HG03460 (cell line): ENCODE measurements around the gene C19orf81.

Source experiments
- ATAC-seq: cut with Tn5 transposase; IDR thresholded peaks from one replicate; pipeline ENCODE4 v1.9.1; 2021; ENCODE audit not compliant: unreplicated experiment

C19orf81 gene

DNA sequence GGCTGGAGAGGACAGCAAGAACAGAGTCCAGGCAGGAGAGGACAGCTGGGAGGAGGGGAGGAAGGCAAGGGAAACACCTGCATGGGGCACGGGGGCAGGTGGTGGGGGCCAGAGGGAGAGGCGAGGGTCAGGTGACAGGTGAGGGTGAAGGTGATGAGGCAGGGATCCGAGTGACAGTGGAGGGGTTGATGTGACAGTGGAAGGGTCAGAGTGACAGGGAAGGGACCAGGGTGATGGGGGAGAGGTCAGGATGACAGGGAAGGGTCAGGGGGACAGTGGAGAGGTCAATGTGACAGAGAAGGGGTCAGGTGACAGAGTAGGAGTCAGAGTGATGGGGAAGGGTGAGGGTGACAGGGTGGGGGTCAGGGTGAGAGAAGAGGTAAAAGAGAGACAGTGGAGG lies 29.1 kb downstream of the C19orf81 start:
- no peak for ATAC-seq

DNA sequence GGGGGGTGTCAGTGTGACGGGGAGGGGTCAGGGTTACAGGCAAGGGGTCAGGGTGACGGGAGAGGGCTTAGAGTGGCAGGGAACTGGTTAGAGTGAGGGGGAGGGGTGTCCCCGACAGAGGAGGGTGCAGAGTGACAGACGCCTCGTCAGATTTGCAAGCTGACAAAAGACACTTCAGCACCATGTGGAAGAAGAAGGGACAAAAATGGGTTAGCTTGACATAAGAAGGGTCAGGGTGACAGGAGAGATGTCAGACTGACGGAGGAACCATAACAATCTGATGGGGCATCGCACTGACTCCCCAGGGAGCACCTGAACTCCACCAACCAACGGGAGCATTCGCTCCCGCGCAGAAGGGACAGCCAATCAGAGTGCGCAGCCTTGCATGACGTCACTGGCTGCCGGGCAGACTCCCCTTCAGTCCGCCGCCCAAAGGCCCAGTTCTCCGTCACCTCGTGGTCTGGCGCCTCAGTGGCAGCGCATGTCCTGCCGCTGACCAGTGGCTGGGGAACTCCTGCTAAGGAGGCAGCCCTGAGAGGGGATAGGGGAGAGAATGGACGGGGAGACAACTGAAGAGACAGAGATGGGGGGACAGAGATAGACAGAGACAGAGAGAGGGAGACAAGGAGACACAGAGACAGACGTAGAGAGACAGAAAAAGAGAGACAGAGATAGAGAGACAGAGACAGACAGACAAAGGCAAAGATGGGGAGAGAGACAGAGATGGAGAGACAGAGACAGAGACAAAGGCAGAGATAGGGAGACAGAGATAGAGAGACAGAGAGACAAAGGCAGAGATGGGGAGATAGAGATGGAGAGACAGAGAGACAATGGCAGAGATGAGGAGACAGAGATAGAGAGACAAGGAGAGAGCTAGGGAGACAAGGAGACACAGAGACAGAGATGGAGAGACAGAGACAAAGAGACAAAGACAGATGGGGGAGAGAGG lies 30.2 kb downstream of the C19orf81 start:
- ATAC-seq, result peak; percentile 65

DNA sequence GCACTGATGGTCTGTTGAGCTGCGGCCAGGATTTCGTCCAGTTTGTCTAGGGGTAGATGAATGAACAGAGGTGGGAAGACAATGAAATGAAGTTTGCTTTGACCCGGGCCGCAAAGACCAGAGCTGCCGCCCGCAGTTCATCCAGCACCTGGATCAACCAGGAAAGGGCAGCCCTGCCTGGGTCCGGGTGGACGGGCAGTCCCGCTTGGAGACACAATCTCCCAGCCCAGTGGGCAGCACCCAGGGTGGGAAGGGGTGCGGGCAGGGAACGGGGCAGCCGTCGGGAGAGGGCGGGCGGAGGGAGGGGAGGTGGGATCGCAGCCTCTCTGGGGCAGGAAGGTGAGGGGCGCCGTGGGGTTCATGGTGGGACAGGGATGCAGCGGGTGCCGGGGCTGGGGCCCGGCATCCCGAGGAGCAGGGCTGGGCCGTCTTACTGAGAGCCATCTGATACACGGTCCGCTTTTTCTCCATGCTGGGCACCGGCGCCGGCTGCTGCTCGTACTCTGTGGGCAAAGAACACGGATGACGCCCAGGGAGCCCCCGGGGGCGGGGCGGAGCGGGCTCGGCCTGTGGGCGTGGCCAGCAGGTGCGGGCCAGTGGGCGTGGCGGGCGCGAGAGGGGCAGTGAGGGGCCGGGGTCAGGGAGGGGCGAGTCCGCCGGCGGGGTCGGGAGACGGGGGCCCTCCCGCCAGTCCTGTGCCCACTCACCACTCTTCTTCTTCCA lies 37.2 kb downstream of the C19orf81 start:
- ATAC-seq, result no peak

DNA sequence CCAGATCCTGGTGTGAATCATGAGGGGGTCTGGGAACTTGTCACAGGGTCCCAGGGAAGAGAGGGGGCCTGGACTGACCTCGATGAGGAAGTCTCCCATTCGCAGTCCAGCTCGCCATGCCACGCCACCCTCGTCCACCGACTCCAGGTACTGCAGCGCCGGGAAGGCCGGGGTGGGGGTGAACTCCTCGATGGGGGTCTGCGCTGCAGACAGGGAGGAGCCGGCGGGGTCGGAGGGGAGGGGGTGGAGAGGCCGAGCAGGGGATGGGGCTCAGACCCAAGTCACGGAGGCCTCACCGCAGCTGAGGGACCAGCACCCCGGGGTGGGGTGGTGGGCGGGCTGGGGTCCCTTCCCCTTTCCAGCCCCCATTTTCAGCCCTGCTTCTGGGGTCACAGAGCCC lies 39.5 kb downstream of the C19orf81 start:
- ATAC-seq, result no peak

DNA sequence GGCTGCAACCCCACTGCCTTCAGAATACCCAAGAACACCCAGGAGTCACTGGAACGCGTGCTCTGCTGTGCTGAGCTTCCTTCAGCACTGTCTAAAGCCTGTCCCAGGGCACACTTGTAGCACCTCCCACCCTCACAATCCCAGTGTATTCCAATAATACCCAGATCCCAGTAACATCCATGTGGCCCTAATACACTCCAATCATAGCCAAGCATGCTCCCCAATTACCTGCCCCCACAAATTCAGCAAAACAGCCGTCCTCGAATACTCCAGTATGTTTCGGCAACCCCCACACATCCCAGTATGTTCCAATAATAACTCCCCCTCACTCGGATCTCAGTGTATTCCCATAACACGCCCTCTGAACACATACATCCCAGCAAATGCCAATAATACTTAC lies 41.2 kb downstream of the C19orf81 start:
- no peak for ATAC-seq

DNA sequence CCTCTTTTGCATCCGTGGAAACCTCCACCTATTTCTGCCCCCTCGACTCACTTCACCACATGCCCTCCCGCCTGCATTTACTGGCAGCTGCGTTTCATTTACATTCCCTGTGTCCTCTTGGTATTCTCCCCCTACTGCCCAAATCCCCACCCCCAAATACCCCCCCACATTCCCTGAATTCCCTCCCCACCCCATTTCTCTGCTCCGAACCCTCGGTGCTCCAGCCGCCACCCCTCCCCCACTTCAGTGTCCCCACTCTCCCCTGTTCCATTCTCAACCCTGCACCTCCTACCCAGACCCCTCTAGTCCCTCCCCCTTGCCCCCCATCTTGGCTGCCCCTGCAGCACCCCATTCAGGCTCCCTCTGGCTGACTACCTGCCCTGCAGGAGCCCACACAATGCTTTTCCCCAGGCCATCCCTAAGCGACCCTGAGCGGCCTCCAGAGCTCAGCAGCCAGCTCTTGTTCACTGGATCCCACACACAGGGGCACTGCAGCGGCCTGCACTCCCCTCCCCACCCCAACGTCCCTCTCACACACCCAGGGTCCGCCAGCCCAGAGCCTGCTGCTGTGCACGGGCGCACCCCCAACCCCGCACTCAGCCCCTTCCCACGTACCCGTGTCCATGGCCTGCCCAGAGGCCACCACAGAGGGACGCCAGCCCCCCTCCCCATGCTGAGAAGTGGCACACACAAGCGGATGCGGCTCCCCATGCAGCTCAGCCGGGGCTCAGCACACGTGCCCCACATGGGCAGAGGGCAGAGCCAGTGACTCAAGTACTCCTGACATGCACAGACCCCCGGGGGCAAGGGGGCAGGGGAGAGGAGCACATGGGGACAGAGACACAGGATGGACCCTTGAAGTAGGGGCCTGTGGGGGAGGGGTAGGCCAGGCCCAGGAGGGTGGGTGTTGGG lies 44.1 kb downstream of the C19orf81 start:
- ATAC-seq, result no peak

DNA sequence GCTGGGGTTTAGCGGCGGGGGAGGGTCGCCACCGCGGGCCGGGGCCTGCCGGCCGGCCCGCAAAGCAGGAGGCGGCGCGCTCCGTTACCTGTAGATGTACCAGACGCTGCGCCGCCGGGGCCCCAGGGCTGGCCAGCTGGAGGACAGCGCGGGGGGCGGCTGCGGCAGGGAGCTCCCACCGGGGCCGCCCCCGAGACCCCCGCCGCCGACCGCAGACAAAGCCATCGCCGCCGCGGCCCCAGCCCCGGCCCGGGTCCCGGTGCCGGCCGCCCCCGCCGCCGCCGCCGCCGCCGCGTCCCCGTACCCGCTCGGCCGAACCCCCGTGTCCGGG lies 45.5 kb downstream of the C19orf81 start:
- no peak for ATAC-seq

DNA sequence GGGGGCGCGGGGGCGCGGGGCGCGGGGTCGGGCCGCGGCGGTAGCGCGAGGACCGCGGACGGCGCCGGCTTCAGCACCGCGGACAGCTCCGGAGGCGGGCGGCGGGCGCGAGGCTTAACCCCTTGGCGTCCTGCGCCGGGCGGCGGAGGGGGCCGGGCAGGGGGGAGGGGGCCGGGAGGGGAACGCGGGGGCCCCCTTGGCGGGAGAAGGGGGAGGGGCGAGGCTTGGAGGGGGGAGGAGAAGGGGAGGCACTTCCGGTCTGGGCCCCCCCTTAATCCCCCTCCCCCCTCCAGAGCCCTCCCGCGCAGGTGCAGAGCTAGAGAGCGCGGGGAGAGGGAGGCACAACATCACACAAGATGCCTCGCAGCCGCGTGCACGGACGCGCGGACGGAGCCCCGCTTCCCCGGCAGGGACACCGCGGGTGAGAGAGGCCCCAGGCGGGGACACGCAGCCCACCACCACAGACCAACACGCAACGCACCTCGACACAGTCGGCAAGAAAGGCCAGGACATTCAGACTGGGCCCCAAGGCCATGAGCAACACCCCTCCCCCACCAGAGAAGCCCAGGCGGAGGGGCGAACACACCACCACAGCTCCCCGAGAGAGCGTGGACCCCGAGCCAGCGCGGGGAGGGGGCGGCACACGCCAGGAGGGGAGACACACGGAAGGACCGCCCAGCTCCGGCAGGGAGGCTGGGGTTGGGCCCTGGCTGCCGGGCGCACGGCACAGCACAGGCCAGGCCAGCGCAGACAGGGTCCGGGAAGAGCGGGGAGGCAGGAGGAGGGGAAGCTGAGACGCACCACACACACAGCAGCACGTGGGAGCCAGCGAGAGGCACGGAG lies 46.2 kb downstream of the C19orf81 start:
- ATAC-seq, result no peak

DNA sequence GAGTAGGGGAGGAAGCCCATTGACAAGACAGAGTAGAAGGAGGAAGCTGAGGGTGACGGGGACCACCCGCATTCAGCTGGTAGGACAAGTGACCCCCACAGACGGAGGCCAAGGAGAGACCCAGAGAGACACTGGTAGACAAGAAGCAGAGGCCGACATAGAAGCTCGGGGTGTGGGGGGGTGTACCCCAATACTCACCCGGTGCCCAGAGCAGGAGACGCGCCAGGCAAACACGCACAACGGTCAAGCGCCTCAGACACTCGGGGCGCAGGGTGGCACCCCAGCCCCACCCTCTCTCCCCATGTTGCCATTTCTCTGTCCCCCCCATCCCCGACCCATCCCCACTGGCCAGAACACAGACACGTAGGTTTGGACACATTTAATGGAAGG lies 46.8 kb downstream of the C19orf81 start:
- no peak for ATAC-seq

DNA sequence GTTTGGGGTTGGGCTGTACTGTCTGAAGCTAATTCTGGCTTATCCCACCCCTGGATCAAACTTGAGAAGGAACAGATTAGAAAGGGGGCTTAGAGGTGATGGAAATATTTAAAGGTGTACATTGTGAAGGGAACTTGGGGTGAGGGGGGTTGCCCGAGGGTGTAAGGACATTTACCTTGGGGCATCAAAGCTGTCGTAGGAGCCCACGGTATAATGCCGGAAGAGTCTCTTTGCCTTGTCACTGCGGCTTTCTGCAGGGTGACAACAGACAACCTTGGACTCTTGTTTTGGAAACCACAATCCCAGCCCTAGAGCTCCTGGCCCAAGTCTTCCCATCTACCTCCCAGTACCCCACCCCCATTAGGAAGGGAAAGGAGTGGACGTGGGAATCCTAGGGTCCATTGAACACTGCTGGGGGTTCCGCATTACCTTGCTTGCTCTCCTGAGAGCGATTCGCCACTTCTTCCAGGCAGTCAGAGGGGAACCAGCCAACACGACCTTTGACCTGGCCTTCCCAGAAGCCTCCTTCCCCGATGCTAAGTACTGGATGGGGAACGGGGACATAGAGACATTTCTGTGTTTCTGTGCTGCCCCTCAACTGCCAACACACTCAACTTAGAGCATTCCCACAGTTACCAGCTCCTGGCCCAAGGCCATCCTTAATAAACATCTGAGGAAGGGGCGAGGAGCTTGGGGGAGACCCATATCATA lies 48.3 kb downstream of the C19orf81 start:
- no peak for ATAC-seq

DNA sequence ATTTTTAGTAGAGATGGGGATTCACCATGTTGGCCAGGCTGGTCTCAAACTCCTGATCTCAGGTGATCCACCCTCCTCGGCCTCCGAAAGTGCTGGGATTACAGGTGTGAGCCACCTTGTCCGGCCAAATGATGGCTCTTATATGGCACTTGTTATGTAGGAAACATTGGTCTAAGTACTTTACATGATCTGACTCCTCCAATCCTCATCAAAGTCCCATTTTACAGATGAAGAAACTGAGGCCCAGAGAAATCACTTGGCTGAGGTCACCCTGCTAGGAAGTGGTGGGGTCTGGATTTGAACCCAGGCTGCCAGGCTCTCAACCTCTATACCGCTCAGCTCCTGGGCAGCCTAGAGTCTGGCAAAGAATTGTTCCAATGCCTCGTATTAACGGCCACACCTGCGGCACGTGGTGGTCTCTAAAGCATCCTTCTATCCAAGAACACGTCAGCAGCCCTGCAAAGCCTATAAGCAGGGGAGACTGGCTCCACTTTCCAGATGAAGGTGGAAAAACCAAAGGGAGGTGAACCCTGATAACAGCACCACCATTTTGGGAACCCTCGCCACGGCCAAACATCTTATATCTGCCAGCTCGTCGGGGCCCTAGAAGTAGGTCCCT lies 52.2 kb downstream of the C19orf81 start:
- no peak for ATAC-seq

DNA sequence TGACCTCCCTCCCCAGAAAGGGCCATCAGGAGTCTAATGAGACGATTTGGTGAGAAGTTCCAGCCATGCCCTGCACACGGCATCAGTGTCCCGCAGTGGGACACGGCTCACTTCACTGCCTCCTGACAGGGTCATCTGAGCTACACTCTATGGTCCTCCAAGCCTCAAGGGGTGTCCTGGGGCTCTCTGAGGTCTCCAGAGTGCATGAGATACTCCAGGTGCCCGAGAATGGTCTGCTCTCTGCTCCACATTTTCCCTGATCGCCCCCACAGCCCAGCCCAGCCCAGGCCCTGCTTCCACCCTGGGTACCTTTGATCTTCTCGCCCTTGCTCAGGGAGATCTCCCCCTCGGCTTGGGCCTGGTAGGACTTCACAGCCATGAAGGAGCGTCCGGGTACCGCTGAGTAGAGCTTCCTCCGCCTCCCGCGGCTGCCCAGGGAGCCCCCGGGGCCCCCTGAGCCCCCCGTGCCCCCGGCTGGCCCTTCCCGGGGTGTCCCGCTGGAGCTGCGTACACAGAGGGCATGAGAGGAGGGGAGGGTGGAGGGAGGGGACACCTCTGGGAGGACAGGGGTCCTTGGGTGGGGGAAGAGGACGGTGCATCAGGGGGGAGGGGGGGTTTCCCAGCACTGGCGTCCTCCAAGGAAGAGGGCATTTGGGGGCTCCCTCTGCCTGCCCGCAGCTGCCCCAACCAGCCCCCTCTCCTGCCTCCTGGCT lies 53.1 kb downstream of the C19orf81 start:
- ATAC-seq, result no peak

DNA sequence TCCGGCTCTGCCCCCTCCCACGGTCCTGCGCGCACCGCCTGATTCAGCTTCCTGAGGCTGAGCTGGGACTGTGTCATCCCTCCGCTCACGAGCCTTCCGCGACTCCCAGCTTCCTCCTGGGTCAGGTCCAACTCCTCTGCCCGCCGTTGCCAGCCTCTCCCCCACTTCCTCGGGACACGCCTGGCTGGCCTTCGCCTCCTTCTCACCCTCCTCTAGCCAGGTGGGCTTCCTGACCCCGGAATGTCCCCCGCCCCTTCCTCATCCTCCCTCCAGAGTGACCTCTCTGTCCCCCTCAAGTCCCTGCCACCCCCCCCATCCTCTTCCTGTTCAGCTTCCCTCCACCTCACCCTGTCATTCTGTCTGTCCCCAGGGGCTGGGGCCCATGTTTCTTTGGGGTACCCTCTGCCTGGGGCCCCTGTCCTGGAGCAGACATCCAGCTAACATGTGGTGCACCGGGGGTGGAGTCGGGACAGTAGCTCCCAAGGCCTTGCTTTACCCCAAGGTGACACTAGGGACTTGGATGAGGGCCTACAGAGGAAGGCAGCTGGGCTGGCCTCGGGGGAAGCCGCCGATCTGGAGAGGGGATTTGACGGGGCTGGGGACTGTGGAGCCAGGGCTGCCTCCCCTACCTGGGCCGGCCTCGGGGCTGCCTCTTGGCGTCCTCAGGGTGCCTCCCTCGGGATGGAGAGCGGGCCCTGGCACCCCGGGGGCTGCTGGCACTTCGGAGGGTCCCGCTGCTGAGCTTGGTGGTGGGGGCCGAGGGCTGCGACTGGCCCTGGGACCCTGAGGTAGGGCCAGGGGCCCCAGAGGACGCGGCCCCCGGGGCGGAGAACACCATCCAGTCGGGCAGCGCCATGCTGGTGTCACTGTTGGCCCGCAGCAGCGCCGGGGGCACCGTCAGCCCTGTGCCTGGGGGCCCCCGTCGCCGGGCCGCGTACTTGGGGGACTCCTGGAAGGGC lies 53.9 kb downstream of the C19orf81 start:
- no peak for ATAC-seq

DNA sequence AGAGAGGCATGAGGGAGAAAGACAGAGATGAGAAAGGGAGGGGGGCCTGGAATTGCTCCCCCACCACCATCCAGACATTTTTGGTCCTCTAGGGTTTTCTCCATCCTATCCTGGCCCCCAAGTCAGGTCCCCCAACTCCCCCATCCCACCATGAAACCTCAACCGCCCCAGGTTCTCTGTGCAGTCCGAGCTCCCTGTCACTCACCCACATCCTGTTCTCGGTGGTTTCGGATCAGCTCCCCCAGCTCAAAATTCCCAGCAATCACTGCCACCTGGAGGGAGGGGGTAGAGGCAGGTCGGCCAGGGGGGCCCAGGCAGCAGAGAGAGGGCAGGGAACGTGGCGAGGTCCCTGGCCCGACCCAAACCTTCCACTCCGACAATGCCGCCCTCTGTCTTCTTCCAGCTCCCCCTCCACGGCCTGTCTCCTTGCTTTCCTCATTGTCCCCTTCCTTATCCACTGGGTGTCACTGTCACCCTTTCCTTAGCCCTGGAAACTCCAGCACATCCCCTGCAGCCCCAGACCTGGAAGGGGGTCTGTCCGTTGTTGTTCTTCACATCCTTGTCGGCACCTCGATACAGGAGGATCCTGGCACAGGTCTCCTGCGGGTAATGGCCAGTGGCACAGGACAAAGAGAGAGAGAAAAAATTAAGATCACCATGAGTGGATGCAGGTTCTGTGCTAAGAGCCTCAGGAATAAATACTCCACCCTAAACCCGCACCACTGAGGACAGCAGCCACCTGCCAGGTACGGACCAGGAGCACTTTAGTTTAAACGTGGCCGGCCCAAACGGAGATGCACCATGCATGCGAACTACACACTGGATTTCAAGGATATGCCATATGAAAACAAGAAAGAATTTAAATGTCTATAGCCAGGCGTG lies 54.9 kb downstream of the C19orf81 start:
- ATAC-seq, result no peak

DNA sequence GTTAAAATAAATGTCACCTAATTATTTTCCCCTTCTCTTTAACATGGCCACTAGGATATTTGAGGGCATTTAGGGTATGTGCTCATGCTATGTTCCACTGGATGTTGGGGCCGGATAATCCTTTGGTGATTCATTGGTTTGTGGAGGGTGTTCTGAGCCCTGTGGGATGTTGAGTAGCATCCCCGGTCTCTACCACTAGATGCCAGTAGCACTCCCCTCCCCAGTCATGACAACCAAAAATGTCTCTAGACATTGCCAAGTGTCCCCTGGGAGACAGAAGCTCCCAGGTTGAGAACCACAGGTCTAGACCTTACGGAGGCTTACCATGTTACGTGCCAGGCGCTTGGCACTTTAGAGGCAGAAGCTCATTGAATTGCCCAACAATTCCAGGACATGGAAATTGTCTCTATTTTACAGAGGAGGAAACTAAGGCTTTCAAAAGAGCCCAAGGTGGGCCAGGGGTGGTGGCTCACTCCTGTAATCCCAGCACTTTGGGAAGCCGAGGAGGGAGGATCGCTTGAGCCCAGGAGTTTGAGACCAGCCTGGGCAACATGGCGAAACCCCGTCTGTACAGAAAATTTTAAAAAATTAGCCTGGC lies 56.3 kb downstream of the C19orf81 start:
- no peak for ATAC-seq

DNA sequence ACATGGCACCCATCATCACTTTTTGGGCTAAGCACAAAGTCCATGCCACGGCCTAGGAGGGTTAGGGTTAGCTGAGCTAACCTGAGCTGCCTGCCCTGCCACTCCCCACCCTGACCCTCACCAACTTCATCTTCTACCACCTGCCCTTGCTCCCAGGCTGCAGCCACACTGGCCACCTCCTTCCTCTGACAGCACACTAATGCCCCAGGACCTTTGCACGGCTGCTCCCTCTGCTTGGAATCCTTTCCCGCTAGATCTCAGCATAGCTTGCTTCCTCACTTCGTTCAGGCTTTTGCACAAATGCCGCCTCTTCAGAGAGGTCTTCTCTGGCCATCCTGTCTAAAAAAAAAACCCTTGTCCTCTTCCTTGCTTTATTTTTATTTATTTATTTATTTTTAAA lies 57.1 kb downstream of the C19orf81 start:
- no peak for ATAC-seq
